Smooth muscle cell of the brain vasculature (primary cell): ENCODE data around the gene CNNM2.

Experiments
- DNase-seq: peaks from one replicate; pipeline ENCODE4 v3.0.0-alpha.2; 2012; ENCODE audit warnings: low read depth, low spot score

The CNNM2 gene

DNA sequence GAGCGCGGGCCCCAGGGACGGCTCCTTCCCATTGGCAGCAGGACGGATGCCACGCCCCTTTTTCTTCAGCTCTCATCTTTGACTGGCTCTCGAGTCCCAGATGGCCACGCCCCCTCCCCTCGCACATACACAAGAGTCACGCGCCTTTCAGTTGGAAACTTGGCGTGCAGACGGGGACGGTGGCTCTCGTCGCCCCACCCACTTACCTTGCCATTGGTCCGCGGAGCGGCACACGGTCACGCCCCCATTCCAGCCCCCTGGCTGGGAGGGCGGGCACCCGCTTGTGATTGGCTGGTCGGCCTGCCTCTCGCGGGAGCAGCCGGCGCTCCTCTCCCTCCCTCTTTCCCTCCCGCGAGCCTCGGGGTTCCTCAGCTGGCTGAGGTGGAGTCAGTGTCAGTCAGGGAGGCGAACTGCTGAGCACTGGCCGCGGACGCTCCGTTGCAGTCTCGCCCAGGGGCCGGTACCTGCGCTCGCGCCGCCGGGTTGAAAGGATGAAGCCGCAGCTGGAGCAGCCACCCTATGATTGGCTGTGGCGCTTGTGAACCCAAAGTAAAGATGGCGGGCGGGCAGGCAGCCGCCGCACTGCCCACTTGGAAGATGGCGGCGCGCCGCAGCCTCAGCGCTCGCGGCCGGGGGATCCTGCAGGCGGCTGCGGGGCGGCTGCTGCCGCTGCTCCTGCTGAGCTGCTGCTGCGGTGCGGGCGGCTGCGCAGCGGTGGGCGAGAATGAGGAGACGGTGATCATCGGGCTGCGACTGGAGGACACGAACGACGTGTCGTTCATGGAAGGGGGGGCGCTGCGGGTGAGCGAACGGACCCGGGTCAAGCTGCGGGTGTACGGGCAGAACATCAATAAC, at the start of gene CNNM2:
TSS of gene CNNM2 (plus strand) at position 333 of the 855 bp plus-strand sequence. CDS start at position 520, 187 bp downstream.
- DNase-seq: peak; percentile 100

DNA sequence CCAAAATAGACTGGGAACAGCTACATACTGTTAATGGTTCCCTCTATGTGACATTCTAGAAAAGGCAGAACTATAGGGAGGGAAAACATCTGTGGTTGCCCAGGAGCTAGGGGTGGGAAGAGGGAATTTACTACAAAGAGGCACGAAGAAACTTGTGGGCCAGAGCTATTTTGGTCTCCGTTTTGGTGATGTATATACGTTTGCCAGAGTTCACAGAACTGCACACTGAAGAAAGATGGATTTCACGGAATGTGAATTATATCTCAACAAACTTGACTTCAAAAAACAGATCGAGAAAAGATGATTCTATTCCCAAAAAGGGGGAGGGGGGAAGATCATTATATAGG, 49.2 kb upstream of the CNNM2 start:
- DNase-seq: no peak

DNA sequence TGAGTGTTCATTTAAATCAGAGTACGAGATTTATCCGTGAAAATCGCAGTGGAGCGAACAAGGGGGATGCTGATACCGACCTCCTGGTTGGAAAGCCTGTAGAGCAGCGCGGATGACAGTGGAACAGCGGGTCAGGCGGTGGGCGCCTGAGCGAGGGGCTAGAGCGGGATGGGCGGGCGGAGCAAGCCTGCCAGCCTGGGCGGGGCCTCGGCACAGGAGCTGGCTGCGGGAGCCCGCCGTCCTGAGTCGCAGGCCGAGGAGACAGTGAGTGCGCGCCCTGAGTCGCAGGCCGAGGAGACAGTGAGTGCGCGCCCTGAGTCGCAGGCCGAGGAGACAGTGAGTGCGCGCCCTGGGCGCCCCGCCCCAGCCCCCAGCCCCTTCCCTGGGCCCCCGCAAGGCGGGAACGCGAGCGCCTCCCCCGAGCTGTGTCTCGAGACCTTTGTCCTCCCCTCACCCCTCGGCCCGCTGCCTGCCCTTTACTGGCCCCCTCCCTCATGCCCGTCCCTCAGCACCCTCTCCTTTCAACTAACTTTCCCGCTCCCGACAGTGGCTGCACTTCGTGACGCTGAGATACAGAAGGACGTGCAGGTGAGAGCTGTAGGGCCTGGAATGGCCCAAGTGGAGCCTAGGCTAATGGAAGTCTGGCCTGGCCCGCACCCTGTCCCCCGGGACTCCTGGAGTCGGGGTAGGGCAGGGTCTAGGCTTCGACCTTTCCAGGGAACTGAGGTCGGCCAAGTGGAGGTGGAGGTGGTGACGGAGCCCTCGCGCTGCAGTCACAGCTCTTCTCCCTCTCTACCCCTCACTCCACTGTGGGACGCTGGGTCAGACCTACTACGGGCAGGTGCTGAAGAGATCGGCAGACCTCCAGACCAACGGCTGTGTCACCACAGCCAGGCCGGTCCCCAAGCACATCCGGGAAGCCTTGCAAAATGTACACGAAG, 48.6 kb upstream of the CNNM2 start, which contains the start of gene AS3MT:
TSS of gene AS3MT (plus strand) at position 213 of the 941 bp plus-strand sequence. CDS start at position 336, 123 bp downstream.
- no peak for DNase-seq

DNA sequence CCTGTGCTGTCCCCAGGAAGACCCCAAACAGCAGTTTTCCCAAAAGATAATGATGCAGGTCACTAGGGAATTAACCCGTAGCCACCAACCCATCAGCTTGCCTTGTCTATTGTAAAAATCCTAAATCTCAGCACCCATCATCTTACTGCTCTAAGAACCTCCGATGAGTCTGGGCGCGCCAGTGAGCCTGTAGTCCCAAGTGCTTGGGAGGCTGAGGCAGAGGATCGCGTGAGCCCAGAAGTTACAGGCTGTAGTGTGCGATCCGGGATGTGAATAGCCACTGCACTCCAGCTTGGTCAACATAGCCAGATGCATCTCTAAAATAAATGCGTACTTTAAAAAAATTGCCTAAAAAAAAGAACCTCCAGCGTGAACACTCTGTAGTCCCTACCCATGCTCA, 47.9 kb upstream of the CNNM2 start:
- DNase-seq: no peak

DNA sequence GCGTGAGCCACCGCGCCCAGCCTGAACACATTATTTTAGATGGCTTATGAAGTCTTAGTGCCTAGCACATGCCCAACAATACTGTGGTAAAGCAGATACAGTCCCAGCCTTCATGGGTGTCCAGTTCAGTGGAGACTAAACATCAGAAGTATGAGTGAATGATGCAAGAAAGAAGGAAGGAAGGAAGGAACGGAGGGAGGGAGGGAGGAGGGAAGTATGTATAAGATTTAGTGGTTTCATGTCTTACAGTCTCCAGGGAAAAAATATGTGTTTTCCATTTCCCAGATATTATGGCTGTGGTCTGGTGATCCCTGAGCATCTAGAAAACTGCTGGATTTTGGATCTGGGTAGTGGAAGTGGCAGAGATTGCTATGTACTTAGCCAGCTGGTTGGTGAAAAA, 45.9 kb upstream of the CNNM2 start:
- no peak for DNase-seq

DNA sequence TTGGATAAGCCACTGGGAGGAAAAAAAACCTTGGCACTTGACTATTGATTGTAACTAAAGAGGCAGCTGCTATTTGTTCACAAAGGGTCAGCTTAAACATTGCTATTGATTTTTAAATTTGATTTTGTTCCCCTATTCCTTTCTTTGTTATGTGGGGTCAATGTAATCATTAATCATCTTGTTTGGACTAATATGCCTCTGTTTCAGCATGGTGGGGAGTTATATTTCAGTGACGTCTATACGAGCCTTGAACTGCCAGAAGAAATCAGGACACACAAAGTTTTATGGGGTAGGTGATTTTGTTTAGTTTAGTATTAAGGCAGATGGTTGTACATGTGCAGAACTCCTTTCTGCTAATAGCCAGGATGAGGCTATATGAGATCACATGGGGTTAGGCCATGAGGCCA, 41.3 kb upstream of the CNNM2 start:
- no peak for DNase-seq

DNA sequence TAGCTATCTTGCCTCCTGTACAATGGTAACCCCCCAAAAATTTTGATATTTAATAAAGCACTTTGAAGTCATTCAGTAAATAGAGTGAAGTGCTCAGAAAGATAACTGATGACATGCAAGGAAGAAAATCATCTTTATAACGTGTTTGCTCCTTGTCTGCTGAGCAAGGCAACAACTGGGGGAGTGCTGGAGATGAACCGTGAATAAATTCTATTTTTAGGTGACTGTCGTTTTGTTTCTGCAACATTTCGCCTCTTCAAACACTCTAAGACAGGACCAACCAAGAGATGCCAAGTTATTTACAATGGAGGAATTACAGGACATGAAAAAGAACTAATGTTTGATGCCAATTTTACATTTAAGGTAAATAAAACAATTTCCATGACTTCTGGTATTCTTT, 39.5 kb upstream of the CNNM2 start:
- no peak for DNase-seq

DNA sequence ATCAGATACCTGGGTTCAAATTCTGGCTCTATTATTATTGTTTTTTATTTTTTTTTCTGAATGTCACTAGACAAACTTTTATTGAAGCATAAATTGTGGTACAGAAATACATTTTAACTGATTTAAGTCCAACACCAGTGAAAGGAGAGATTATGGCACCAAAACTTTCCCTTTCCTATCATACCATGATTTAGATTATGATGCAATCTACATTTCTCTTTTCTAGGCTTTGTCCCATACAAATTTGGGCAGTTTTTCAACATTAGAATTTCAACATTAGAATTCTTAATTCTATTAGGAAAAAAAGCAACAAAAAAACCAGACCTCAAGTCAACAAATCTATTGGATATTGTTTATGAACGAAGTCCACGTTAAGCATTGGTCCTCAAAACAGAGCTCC, 37.8 kb upstream of the CNNM2 start:
- no peak for DNase-seq

DNA sequence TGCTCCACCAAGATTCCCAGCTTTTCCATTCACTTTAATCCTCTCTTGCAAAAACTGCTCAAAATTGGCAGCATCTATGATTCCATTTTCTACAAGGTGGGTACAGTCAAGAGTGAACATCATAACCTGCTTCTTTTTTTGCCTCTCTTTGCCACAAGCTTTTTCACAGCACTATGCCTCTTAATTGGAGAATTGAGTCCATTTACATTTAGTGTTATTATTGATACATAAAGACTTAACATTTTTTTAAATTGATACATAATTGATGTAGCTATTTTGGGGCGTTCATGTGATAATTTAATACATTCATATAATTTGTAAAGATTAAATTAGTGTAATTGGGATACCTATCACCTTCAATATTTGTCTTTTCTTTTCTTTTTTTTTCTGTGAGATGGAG, 30.0 kb upstream of the CNNM2 start:
- no peak for DNase-seq

DNA sequence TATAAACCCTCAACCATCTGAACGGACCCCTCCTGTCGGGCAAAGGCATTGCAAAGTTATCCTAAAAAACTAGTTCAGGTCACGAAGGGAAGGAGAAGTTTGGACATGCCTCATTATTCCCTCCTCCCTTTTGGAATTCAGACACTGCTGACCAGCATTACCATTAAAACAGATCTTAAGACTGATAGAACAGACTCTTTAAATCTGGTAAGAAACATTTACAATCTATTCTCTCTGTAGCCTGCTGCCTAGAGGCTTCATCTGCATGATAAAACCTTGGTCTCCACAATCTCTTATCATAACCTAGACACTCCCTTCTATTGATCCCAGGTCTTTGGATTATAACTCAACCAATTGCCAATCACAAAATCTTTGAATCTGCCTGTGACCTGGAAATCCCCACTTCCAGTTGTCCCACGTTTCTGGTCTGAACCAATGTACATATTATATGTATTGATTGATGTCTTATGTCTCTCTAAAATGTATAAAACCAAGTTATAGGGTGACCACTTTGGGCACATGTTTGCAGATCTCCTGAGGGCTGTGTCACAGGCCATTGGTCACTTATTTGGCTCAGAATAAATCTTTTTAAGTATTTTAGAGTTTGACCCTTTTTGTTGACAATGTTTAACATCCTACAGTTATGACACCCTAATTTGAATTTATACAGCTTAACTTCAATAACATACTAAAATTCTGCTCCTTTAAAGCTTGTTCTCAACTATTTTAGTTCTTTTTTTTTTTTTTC, 23.5 kb upstream of the CNNM2 start:
- DNase-seq: no peak

DNA sequence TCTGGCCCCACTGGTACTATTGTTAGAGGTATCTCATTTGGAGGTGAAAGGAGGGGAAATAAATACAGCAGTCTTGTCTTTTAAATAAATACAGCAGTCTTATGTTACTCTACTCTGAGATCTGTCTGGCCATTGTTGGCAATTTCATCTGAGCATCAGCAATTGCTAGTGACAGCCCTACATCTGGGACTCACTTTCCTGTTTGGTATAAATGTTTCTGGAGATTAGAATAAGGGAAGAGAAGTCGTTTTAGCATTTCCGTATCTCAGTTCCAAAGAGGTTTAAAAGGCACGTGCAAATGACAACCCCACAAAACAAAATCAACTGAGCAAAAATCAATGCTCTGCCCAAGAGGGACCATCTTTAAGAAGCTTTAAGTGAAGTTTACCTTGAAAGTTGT, 18.1 kb upstream of the CNNM2 start:
- no peak for DNase-seq

DNA sequence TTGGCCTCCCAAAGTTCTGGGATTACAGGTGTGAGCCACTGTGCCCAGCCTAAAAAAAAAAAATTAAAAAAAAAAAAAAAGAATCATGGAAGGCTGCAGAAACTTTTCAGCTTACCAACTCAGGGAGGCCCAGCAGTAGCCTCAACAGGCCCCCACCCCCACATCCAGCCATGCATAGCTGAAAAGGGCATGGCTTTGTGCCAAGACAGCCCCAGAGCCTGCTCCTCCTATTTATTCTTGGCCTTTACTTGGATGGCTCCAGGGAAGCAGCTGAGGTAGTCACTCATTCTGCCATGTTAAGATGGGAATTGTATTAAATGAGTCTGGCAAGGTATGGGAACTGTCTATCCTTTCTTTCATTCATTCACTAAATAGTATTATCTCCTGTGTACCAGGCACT, 13.7 kb upstream of the CNNM2 start:
- DNase-seq: no peak

DNA sequence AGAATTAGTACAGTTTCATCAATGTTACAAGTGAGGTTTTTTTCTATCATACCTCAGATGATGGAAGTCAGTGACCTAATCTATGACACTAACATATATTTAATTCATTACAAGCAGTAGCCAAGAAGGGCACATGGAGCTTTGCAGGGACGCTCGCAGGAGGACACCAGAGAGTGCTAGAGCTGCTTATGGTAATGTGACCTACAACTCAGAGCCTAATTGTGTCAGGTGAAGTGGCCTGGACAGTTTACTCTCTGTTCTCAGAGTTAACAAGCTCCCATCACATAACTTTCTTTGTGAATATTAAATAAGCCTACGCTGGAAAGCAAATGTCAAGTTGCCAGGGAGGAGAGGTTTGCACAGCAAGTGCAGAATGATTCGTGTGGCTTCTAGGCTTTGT, 11.6 kb upstream of the CNNM2 start:
- DNase-seq: no peak

DNA sequence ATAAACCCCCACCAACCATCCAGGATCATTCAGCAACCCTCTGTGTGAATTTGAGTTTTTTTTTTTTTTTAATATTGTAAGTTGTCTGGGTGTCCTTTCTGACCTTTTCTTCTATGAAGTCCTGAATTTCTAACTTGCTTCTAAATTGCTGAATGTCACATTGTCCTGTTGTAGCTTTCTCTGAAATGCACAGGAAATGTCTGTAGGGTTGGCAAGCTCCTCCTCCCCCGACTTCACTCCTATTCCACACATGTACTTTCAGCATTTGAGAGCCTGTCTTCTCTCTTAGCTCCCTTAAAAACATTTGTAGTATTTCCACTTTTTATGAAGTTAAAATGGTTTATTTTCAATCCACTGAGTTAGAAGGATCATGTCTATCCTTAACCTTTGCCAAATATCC, 3.3 kb upstream of the CNNM2 start:
- DNase-seq: no peak

DNA sequence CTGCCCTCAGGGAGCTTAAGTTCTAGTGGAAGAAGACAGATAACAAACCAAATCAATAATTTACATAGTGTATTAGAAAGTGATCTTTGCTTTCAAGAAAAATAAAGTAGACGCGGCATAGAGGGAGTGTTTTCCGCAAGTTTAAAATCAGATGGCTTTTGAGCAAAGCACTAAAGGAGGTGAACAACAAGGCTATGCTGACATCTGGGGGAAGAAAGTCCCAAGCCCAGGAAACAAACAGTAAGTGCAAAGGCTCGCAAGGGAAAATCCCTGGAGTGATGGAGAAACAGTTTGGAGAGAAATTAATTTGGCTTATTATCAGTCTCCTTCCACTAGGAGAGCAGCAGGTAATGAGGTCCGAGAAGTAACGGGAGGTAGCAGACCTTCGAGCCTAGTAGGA, 1.9 kb upstream of the CNNM2 start:
- no peak for DNase-seq

DNA sequence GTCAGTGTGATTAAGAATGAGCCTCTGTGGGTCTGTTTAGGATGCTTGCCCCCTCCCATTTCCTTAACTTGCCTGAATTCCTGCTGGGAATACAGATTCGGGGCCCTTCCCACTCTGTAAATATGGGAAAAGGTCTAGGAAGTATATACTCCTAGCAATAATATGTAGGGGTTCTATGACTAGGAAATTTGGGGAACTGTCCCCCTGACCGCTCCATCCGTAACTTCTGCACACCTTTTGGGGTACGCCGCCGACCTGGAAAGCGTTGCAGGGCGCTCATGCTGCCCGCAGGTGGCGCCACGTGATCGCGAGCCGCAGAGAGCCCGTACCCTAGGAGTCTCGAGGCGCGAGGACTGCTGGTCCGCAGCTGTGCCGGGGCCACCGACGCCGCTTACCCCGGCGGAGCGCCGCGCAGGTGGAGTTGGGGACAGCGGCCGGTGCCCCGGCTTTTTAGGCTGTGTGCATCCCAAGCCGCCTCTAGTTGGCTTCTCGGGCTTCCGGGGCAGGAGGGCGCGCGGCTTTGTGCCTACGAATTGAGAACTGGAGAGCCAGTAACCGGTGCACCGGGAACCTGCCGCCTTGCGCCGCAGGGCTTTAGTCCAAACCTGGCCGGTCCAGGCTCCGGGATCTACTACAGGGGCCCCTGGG, 656 bp upstream of the CNNM2 start:
- peak; percentile 18 for DNase-seq

DNA sequence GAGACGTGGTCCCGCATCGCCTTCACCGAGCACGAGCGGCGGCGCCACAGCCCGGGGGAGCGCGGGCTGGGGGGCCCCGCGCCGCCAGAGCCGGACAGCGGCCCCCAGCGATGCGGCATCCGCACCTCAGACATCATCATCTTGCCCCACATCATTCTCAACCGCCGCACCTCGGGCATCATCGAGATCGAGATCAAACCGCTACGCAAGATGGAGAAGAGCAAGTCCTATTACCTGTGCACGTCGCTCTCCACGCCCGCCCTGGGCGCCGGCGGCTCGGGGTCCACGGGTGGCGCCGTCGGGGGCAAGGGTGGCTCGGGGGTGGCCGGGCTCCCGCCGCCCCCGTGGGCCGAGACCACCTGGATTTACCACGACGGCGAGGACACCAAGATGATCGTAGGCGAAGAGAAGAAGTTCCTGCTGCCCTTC, 737 bp downstream of the CNNM2 start:
- DNase-seq: no peak

DNA sequence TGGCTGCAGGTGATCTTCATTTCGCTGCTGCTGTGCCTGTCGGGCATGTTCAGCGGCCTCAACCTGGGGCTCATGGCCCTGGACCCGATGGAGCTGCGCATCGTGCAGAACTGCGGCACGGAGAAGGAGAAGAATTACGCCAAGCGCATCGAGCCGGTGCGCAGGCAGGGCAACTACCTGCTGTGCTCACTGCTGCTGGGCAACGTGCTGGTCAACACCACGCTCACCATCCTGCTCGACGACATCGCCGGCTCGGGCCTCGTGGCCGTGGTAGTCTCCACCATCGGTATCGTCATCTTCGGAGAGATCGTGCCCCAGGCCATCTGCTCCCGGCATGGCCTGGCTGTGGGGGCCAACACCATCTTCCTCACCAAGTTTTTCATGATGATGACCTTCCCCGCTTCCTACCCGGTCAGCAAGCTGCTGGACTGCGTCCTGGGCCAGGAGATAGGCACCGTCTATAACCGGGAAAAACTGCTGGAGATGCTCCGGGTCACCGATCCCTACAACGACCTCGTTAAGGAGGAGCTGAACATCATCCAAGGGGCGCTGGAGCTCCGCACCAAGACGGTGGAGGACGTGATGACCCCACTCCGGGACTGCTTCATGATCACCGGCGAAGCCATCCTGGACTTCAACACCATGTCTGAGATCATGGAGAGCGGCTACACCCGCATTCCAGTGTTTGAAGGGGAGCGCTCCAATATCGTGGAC, 1.3 kb downstream of the CNNM2 start:
- no peak for DNase-seq

DNA sequence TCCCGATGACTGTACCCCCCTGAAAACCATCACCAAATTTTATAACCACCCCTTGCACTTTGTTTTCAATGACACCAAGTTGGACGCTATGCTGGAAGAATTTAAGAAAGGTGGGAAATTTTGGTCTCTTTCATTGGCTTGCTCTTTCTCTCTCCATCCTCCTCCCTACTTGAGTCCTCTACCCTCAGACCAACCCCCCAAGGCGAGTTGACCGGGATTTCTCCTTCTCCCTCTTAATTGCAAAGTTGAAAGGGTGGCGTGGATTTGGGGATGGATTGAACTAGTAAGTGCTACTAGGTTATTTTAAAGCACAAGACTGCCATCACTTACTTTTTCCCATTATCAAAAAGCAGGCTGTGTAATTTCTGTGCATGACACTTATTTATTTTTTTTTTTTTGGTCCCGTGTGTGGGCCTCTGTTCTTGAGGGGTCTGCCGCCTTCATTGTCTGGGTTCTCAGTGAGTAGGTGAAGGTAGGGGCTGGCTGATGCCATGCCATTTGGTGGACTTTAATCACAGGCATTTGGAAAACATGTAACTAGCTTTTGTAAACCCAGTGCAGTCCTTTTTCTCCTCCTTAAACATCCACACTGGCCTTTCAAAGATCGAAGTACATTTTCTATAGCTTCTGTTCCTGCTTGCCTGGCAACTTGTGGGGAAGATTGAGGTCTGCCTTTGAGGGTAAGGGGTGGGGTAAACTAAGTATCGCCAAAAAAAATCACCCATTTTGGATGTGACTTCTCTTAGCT, 2.1 kb downstream of the CNNM2 start:
- no peak for DNase-seq

DNA sequence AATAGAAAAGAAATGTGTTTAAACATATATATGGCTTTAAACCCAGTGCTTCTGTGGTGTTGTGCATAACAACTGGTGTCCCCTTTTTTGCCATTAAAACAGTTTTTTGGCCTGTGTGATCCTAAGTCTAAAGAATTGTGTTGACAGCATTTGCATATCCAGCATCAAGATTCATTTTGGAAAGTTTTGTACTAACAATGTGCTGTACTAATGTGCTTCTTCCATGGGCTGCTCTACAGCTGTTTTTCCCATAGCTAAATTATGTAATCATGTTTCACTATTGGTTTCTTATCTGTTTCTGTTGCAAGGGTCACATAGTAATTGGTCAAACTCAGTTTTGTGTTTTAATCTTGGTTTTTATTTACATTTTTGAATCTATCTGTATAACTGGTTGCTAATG, 5.5 kb downstream of the CNNM2 start:
- no peak for DNase-seq
